Tibial artery (tissue), 4 donors: ENCODE data around the gene ANKRA2.

Source experiments
- DNase-seq, 2 donors: peaks; one replicate each; pipeline ENCODE4 v3.0.0-alpha.2; 2019
- H3K27ac ChIP-seq, 2 donors: fragments of 200-600 bp; sonication (generic) in 1 of 2; 1 replicate in 1 of 2; 2 replicates in 1 of 2; pipeline ENCODE4 v1.5.1; 2018 to 2019; ENCODE audit warnings: mild to moderate bottlenecking in 1 of 2
- H3K27me3 ChIP-seq, 2 donors: fragments of 200-600 bp; sonication (generic) in 1 of 2; one replicate each; pipeline versions ENCODE4 v1.5.1 to v1.6.0; 2016 to 2019
- H3K36me3 ChIP-seq, 3 donors: fragments of 200-600 bp; sonication (generic) in 2 of 3; one replicate each; pipeline ENCODE4 v1.5.1; 2016 to 2019; ENCODE audit warnings: mild to moderate bottlenecking in 2 of 3
- H3K4me1 ChIP-seq, 4 donors: fragments of 200-600 bp; sonication (generic) in 2 of 4; 1 replicate in 3 of 4; 2 replicates in 1 of 4; pipeline ENCODE4 v1.5.1; 2016 to 2019
- H3K4me3 ChIP-seq, 2 donors: fragments of 200-600 bp; sonication (generic) in 1 of 2; 1 replicate in 1 of 2; 2 replicates in 1 of 2; pipeline ENCODE4 v1.5.1; 2018 to 2019; ENCODE audit warnings: mild to moderate bottlenecking in 2 of 2
- H3K9me3 ChIP-seq, 3 donors: fragments of 200-600 bp; sonication (generic) in 1 of 3; one replicate each; pipeline ENCODE4 v1.5.1; 2016 to 2019
- CTCF ChIP-seq, 2 experiments: fragments of 200-600 bp in 1 of 2; fragments of 450-650 bp in 1 of 2; IDR thresholded peaks; one replicate each; pipeline ENCODE4 v1.5.1; 2017 to 2019; ENCODE audit warnings: antibody characterized with exemption in 2 of 2, mild to moderate bottlenecking in 1 of 2, moderate library complexity in 1 of 2
- intact Hi-C: fragments of 100-400 bp; cut with DNase I; formaldehyde crosslinking; loops from one replicate; pipeline ENCODE4 v1.15.0; 2023; ENCODE audit warnings: low total_unique reads

The ANKRA2 gene

GRCh38 chr5:73525606-73526203 lies 39.7 kb downstream of the ANKRA2 start:
- no peak for TF ChIP-seq CTCF (IDR thresholded peaks at IDR 0.05)
- H3K4me1 ChIP-seq, result peaks cover 0 to 45% (median 0%) of the 10 kb centered on the region in 4 donors
- H3K9me3 ChIP-seq, result no peaks in the 10 kb centered on the region
- no peaks in the 10 kb centered on the region for H3K27me3 ChIP-seq
- intact Hi-C loops, result no loop called here
- no peaks in the 10 kb centered on the region for H3K36me3 ChIP-seq
- no peak for DNase-seq
- H3K27ac ChIP-seq, result peak overlapping the region; percentile 8 to 42
- no peak overlapping the region for H3K4me3 ChIP-seq

- intact Hi-C loops, result no loop called here
Observed at GRCh38 chr5:73523861-73524260, 41.6 kb downstream of the ANKRA2 start.

GRCh38 chr5:73522989-73523388 lies 42.5 kb downstream of the ANKRA2 start:
- DNase-seq, result no peak
- Histone ChIP-seq H3K27ac (no peak overlapping the region), H3K9me3 (no peaks in the 10 kb centered on the region), H3K4me3 (no peak overlapping the region), H3K4me1 (peaks cover 0 to 50% (median 2%) of the 10 kb centered on the region in 4 donors), H3K36me3 (no peaks in the 10 kb centered on the region), H3K27me3 (no peaks in the 10 kb centered on the region)
- intact Hi-C loops, result no loop called here
- TF ChIP-seq CTCF (IDR thresholded peaks at IDR 0.05), result no peak

More at GRCh38 chr5:73523861-73524260, 41.6 kb downstream of the ANKRA2 start:
- H3K36me3 ChIP-seq, result no peaks in the 10 kb centered on the region
- no peak for DNase-seq
- H3K27ac ChIP-seq, result no peak overlapping the region
- no peak for TF ChIP-seq CTCF (IDR thresholded peaks at IDR 0.05)
- H3K27me3 ChIP-seq, result no peaks in the 10 kb centered on the region
- H3K4me3 ChIP-seq, result no peak overlapping the region
- peaks cover 0 to 50% (median 2%) of the 10 kb centered on the region in 4 donors for H3K4me1 ChIP-seq
- H3K9me3 ChIP-seq, result no peaks in the 10 kb centered on the region

DNA sequence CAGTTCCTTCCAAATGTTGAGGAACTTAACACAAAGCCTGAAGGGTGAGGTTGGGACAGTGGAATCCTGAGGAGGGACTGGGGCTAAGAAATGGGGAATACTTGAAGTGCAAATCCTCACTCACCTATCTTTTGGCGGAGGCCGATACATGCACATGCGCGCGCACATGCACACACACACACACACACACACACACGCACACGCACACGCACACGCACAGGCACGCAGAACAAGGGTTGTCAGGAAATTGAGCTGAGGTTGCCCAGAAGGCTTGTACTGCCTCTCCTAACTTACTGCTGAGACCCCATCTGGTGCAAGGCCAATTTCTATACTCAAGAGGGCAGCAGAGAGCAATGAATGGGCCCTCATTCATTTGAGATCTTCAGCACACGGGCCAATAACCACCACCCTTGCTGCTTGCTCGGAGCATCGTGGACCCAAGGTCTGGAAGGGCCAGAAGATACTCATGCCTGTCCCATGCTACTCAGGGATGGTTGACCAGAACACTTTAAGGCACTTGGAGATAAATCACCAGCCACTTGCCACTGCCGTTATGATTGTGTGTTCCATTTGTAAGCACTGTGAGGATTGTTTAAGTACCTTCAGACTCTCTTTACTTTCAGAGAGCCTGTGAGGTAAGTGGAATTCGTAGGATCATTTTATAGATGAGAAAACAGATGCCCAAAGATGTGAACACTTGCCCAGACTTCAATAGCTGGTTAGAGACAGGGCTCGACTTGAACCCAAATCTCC lies 45.7 kb downstream of the ANKRA2 start:
- Histone ChIP-seq H3K27ac (no peak overlapping the region), H3K4me3 (no peak overlapping the region), H3K9me3 (no peaks in the 10 kb centered on the region), H3K4me1 (peaks cover 0 to 31% (median 3%) of the 10 kb centered on the region in 4 donors), H3K27me3 (no peaks in the 10 kb centered on the region), H3K36me3 (no peaks in the 10 kb centered on the region)
- peak; percentile 72 to 74 for TF ChIP-seq CTCF (IDR thresholded peaks at IDR 0.05)
- peak in 1 of 2 donors; percentile 64 for DNase-seq
- intact Hi-C loops, result loop anchor here (2.0 kb wide), 1 partner anchor 17 kb away; no protein-coding TSS in a partner anchor

DNA sequence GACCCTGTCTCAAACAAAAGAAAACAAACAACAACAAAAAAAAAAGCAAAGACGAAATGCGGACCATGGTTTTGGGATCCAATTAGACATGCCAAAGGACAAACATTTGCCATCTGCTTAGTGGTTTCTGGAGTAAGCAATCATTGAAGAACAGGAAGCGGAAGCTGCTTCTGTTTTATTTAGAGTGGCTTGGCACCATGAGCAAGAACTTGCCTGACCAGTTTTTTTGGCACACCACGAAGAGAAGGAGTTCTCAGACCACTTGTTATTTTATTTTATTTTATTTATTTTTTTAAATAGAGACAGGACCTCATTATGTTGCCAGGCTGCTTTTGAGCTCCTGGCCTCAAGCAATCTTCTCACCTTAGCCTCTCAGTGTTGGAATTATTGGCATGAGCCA lies 50.2 kb downstream of the ANKRA2 start:
- intact Hi-C loops, result no loop called here
- no peak for TF ChIP-seq CTCF (IDR thresholded peaks at IDR 0.05)
- Histone ChIP-seq H3K27ac (no peak overlapping the region), H3K4me3 (no peak overlapping the region), H3K36me3 (no peaks in the 10 kb centered on the region), H3K9me3 (no peaks in the 10 kb centered on the region), H3K4me1 (peaks cover 0 to 6% (median 2%) of the 10 kb centered on the region in 4 donors), H3K27me3 (no peaks in the 10 kb centered on the region)
- DNase-seq, result no peak
